ENCODE results near the gene EFCAB11. TPM values are rescaled to one million over a fixed set of nuclear protein-coding genes. Genes with fewer than 3 reads are reported as not detected.

EFCAB11 gene
- total and polyA plus RNA-seq, 9 of the 15 experiments (the other 6 are each of a cell fraction or from before 2014, with no cell fraction given), result 13.4 to 37.9 (median 17.4) TPM

- peak overlapping the region; percentile 85 for H3K4me3 ChIP-seq
- peak overlapping the region; percentile 94 for H3K4me2 ChIP-seq (ENCODE audit: insufficient read depth, low read length)
- peaks cover 4 to 7% of the 10 kb centered on the region in 2 experiments; a peak in 3 of 5 replicates for H3K4me1 ChIP-seq (replicated peaks in 1 of 2; ENCODE audit: control insufficient read depth in 2 of 2, insufficient read depth in 2 of 2, low read length in 2 of 2)
- peak overlapping the region; percentile 88; the same call in 1 of the 3 replicates for H3K27ac ChIP-seq (ENCODE audit: extremely low read depth, low read depth, low read length)
- no peak for DNase-seq (ENCODE audit: extremely low read depth in 1 of 4, low spot score in 3 of 4)
- ATAC-seq, result no peak
- H4K20me1 ChIP-seq (replicated peaks; ENCODE audit: control insufficient read depth, insufficient read depth, low read length), result no peaks in the 10 kb centered on the region
- H3K9me1 ChIP-seq (ENCODE audit: control insufficient read depth, insufficient read depth, low read length), result no peaks in the 10 kb centered on the region
- in situ Hi-C loops (cut with MboI), result no loop called here
- CTCF ChIA-PET (ENCODE audit: low intra/inter-chr PET ratio), result no interaction called here
- H3K9ac ChIP-seq (ENCODE audit: insufficient read depth in 1 of 2, low read depth in 2 of 2, low read length in 2 of 2), result peak overlapping the region in 1 of 2 experiments; percentile 77; a peak in 2 of 4 replicates
- H3K79me2 ChIP-seq (ENCODE audit: control insufficient read depth, insufficient read depth, low read length), result peaks cover 33% of the 10 kb centered on the region
- WGBS (ENCODE audit: insufficient coverage, low coverage, missing lambda C conversion rate), result 8% methylated on average over 1 of the region's 1 CpG
- TF ChIP-seq ID3 (CRISPR knock-in tag; IDR thresholded peaks at IDR 0.05) (no peak), ID3 (tag; IDR thresholded peaks at IDR 0.05) (no peak), C11orf30 (IDR thresholded peaks at IDR 0.05; ENCODE audit: low read depth) (peak; percentile 58), TFE3 (CRISPR knock-in tag; IDR thresholded peaks at IDR 0.05) (no peak), MAFG (tag; conservative IDR thresholded peaks at IDR 0.05) (peak; percentile 45; the same call in 1 of the 2 replicates), ZNF316 (IDR thresholded peaks at IDR 0.05) (peak; percentile 73)
- intact Hi-C loops (cut with micrococcal nuclease), result no loop called here
- 0 out of 2 replicates have a peak, but pooled peaks cover 2% of the 10 kb centered on the region for H3K9me3 ChIP-seq (replicated peaks; ENCODE audit: control insufficient read depth, insufficient read depth, low read depth, low read length)
- POLR2A ChIA-PET, result no interaction called here
- BruUV-seq (replicated peaks), result no TSS peak
- no peaks in the 10 kb centered on the region for H3K27me3 ChIP-seq (ENCODE audit: control insufficient read depth in 2 of 2, insufficient read depth in 2 of 2, low read length in 2 of 2)
- peaks cover 36% of the 10 kb centered on the region; the same call in 2 of the 3 replicates for H3K36me3 ChIP-seq (ENCODE audit: control insufficient read depth, insufficient read depth, low read length)
- H2AFZ ChIP-seq (ENCODE audit: low read depth, low read length), result 0 out of 2 replicates have a peak overlapping the region, but pooled peaks have one; percentile 92
- no peak for FAIRE-seq
Observed at GRCh38 chr14:89953602-89954001, 928 bp downstream of the EFCAB11 start.
